ENCODE results near the gene SLC1A4.

Gene SLC1A4

GRCh38 chr2:65031341-65032018, 42.3 kb downstream of the SLC1A4 start:
- H3K4me3 ChIP-seq (ENCODE audit: low read depth, low read length): no peak overlapping the region
- CTCF ChIA-PET: interaction anchor here (1.3 to 3.0 kb wide), 2 partner anchors 8 to 113 kb away, joined by 5 to 14 read pairs; no protein-coding TSS in a partner anchor
- TF ChIP-seq ZNF114 (tag by site-specific recombination; IDR thresholded peaks at IDR 0.05) (no peak), ZFP3 (tag by site-specific recombination; IDR thresholded peaks at IDR 0.05; ENCODE audit: low read depth) (no peak), ZNF302 (tag by site-specific recombination; IDR thresholded peaks at IDR 0.05; ENCODE audit: low read depth) (no peak), ZEB2 (tag by site-specific recombination; IDR thresholded peaks at IDR 0.05) (peak; percentile 54; the same call in 1 of the 2 replicates), ZNF514 (tag by site-specific recombination; IDR thresholded peaks at IDR 0.05) (no peak), ZNF423 (tag by site-specific recombination; IDR thresholded peaks at IDR 0.05) (no peak), ZNF747 (tag by site-specific recombination; IDR thresholded peaks at IDR 0.05) (no peak), ZNF518A (tag by site-specific recombination; conservative IDR thresholded peaks at IDR 0.05; ENCODE audit: low read depth) (no peak), ZNF777 (tag by site-specific recombination; IDR thresholded peaks at IDR 0.05; ENCODE audit: borderline replicate concordance) (no peak), ZNF521 (tag by site-specific recombination; IDR thresholded peaks at IDR 0.05) (no peak), ZNF26 (tag by site-specific recombination; IDR thresholded peaks at IDR 0.05) (no peak), SCRT2 (tag by site-specific recombination; IDR thresholded peaks at IDR 0.05) (peak; percentile 51), ZNF692 (tag by site-specific recombination; IDR thresholded peaks at IDR 0.05) (no peak), AEBP2 (tag by site-specific recombination; IDR thresholded peaks at IDR 0.05; ENCODE audit: borderline replicate concordance) (no peak), ZNF837 (tag by site-specific recombination; IDR thresholded peaks at IDR 0.05) (no peak), ZFP37 (tag by site-specific recombination; IDR thresholded peaks at IDR 0.05) (no peak), ZNF571 (tag by site-specific recombination; IDR thresholded peaks at IDR 0.05) (no peak), REPIN1 (tag by site-specific recombination; IDR thresholded peaks at IDR 0.05; ENCODE audit: low read depth) (no peak), ZNF529 (tag by site-specific recombination; IDR thresholded peaks at IDR 0.05; ENCODE audit: insufficient replicate concordance) (no peak), ZNF785 (tag by site-specific recombination; IDR thresholded peaks at IDR 0.05) (no peak), SCRT1 (tag by site-specific recombination; IDR thresholded peaks at IDR 0.05; ENCODE audit: borderline replicate concordance) (peak; percentile 45; the same call in 1 of the 2 replicates), ZNF223 (tag by site-specific recombination; IDR thresholded peaks at IDR 0.05) (no peak), PRDM6 (tag by site-specific recombination; IDR thresholded peaks at IDR 0.05) (peak; percentile 71), ZNF639 (tag by site-specific recombination; IDR thresholded peaks at IDR 0.05) (no peak), GLIS1 (tag by site-specific recombination; IDR thresholded peaks at IDR 0.05) (no peak), ZNF16 (tag by site-specific recombination; IDR thresholded peaks at IDR 0.05; ENCODE audit: low read depth) (no peak)

More at GRCh38 chr2:65031341-65032018, 42.3 kb downstream of the SLC1A4 start:
- no peaks in the 10 kb centered on the region for H3K9me3 ChIP-seq (ENCODE audit: control insufficient read depth, insufficient read depth, low read depth, low read length)
- H3K36me3 ChIP-seq (ENCODE audit: control insufficient read depth in 2 of 2, insufficient read depth in 1 of 2, low read length in 2 of 2): peaks cover 4% of the 10 kb centered on the region in 2 experiments; a peak in 2 of 3 replicates
- peaks cover 9% of the 10 kb centered on the region for H3K4me1 ChIP-seq (ENCODE audit: control insufficient read depth, insufficient read depth, low read length)
- POLR2A ChIA-PET: no interaction called here
- H3K27ac ChIP-seq (ENCODE audit: extremely low read depth, low read depth, low read length): no peak overlapping the region

All from HEK293 (cell line).